H1 (cell line): ENCODE data around the gene SPOUT1. TPM values are rescaled to one million over a fixed set of nuclear protein-coding genes. Genes with fewer than 3 reads are reported as not detected.

ENCODE experiments used
- CTCF ChIA-PET: fragments of 300-600 bp; sonication (Branson Sonifier 250); formaldehyde crosslinking; loops from one replicate; lab custom pipeline; 2021; ENCODE audit not compliant: partially characterized antibody; lab: Charles Lee
- POLR2A ChIA-PET: fragments of 300-600 bp; sonication (Branson Sonifier 250); formaldehyde crosslinking; loops from one replicate; lab custom pipeline; 2021; ENCODE audit warnings: inconsistent platforms; ENCODE audit not compliant: partially characterized antibody; lab: Charles Lee
- DNase-seq, 2 experiments: peaks; one replicate each; pipeline versions ENCODE4 v3.0.0 to v3.0.0-alpha.2; 2010 to 2022; ENCODE audit warnings: low spot score in 2 of 2, low read depth in 1 of 2, mixed read lengths in 1 of 2
- FAIRE-seq: peaks from 2 replicates; lab custom pipeline; 2011; peaks lifted over from hg19 to GRCh38; lab: Jason Lieb, UNC
- H2AFZ ChIP-seq: 2 replicates; pipeline ENCODE4 v1.8.1; 2012; ENCODE audit warnings: low read length, inconsistent platforms
- H2AK5ac ChIP-seq: 2 replicates; pipeline ENCODE4 v1.6.1; 2013; ENCODE audit warnings: low read depth, low read length
- H2BK120ac ChIP-seq: replicated peaks from 2 replicates; pipeline ENCODE3; 2013; ENCODE audit warnings: low read depth, low read length, inconsistent platforms
- H2BK12ac ChIP-seq: 2 replicates; pipeline ENCODE4 v1.6.1; 2013; ENCODE audit warnings: low read depth, low read length
- H2BK15ac ChIP-seq: 2 replicates; pipeline ENCODE4 v1.6.1; 2013; ENCODE audit warnings: low read length
- H2BK20ac ChIP-seq: 2 replicates; pipeline ENCODE4 v1.6.1; 2013; ENCODE audit warnings: low read length
- H2BK5ac ChIP-seq: 2 replicates; pipeline ENCODE4 v1.6.1; 2013; ENCODE audit warnings: low read depth, low read length
- H3K14ac ChIP-seq: 2 replicates; pipeline ENCODE4 v1.6.1; 2013; ENCODE audit warnings: inconsistent platforms; ENCODE audit not compliant: insufficient read length
- H3K18ac ChIP-seq: 2 replicates; pipeline ENCODE4 v1.6.1; 2013; ENCODE audit warnings: low read length; ENCODE audit errors: extremely low read depth
- H3K23ac ChIP-seq: 2 replicates; pipeline ENCODE4 v1.6.1; 2013; ENCODE audit warnings: inconsistent platforms; ENCODE audit not compliant: insufficient read length
- H3K23me2 ChIP-seq: 2 replicates; pipeline ENCODE4 v1.6.1; 2013; ENCODE audit warnings: low read depth, low read length
- H3K27ac ChIP-seq: 2 replicates; pipeline ENCODE4 v1.6.1; 2011; ENCODE audit warnings: low read depth, low read length, inconsistent platforms
- H3K27me3 ChIP-seq, 4 experiments: replicated peaks in 1 of 4; 1 replicate in 1 of 4; 2 replicates in 3 of 4; pipeline versions ENCODE4 v1.6.1 to v1.8.1; 2011 to 2013; ENCODE audit warnings: low read length in 3 of 4, mild to moderate bottlenecking in 3 of 4, inconsistent platforms in 2 of 4, mixed read lengths in 2 of 4, moderate library complexity in 1 of 4; ENCODE audit not compliant: control insufficient read depth in 3 of 4, insufficient read depth in 3 of 4; ENCODE audit errors: extremely low read depth in 1 of 4
- H3K36me3 ChIP-seq, 4 experiments: 2 replicates each; pipeline versions ENCODE4 v1.6.1 to v1.8.1; 2011 to 2013; ENCODE audit warnings: mild to moderate bottlenecking in 4 of 4, low read length in 3 of 4, moderate library complexity in 2 of 4, control low read depth in 1 of 4, inconsistent platforms in 1 of 4; ENCODE audit not compliant: insufficient read depth in 4 of 4, control insufficient read depth in 2 of 4
- H3K4ac ChIP-seq: replicated peaks from 2 replicates; pipeline ENCODE3; 2013; ENCODE audit warnings: low read length, low read depth, mixed read lengths, inconsistent platforms; ENCODE audit not compliant: insufficient read length
- H3K4me1 ChIP-seq, 4 experiments: replicated peaks in 1 of 4; 1 replicate in 1 of 4; 2 replicates in 3 of 4; pipeline versions ENCODE4 v1.6.1 to v1.8.1; 2011 to 2013; ENCODE audit warnings: low read length in 3 of 4, inconsistent platforms in 2 of 4, mixed read lengths in 1 of 4; ENCODE audit not compliant: insufficient read depth in 4 of 4, control insufficient read depth in 3 of 4
- H3K4me2 ChIP-seq, 2 experiments: 2 replicates each; pipeline versions ENCODE4 v1.6.1 to v1.8.1; 2011 to 2013; ENCODE audit warnings: low read depth in 2 of 2, low read length in 2 of 2, control low read depth in 1 of 2, inconsistent platforms in 1 of 2, mild to moderate bottlenecking in 1 of 2; ENCODE audit not compliant: insufficient read depth in 1 of 2
- H3K4me3 ChIP-seq, 4 experiments: fragments of 200-600, 300-600 bp in 1 of 4; sonication (generic), shearing (Covaris generic), sonication (Bioruptor Twin) in 1 of 4; 2 replicates each; pipeline versions ENCODE4 v1.5.1 to v1.8.1; 2011 to 2016; ENCODE audit warnings: low read length in 4 of 4, low read depth in 3 of 4, control low read depth in 2 of 4, inconsistent platforms in 2 of 4, mild to moderate bottlenecking in 2 of 4, mixed read lengths in 1 of 4, moderate library complexity in 1 of 4; ENCODE audit not compliant: insufficient read depth in 2 of 4; ENCODE audit errors: extremely low read depth in 1 of 4
- H3K56ac ChIP-seq: replicated peaks from 2 replicates; pipeline ENCODE3; 2013; ENCODE audit warnings: low read depth, mild to moderate bottlenecking, mixed read lengths, low read length, inconsistent platforms; ENCODE audit not compliant: insufficient read length
- H3K79me1 ChIP-seq: 2 replicates; pipeline ENCODE4 v1.6.1; 2013; ENCODE audit warnings: low read depth, low read length, control low read depth
- H3K79me2 ChIP-seq, 2 experiments: 2 replicates each; pipeline versions ENCODE4 v1.6.1 to v1.8.1; 2012 to 2013; ENCODE audit warnings: low read length in 2 of 2, mild to moderate bottlenecking in 2 of 2, inconsistent platforms in 1 of 2; ENCODE audit not compliant: insufficient read depth in 2 of 2, control insufficient read depth in 1 of 2
- H3K9ac ChIP-seq, 4 experiments: replicated peaks in 1 of 4; 1 replicate in 1 of 4; 2 replicates in 3 of 4; pipeline versions ENCODE4 v1.6.1 to v1.8.1; 2011 to 2013; ENCODE audit warnings: low read depth in 3 of 4, low read length in 3 of 4, control low read depth in 2 of 4, mild to moderate bottlenecking in 2 of 4, moderate library complexity in 2 of 4, inconsistent platforms in 1 of 4; ENCODE audit errors: extremely low read depth in 1 of 4
- H3K9me3 ChIP-seq, 2 experiments: 2 replicates each; pipeline versions ENCODE4 v1.6.1 to v1.8.1; 2012 to 2013; ENCODE audit warnings: mild to moderate bottlenecking in 2 of 2, moderate library complexity in 2 of 2, control low read depth in 1 of 2, inconsistent platforms in 1 of 2, low read depth in 1 of 2, low read length in 1 of 2, mixed read lengths in 1 of 2; ENCODE audit not compliant: insufficient read depth in 2 of 2
- H4K20me1 ChIP-seq, 2 experiments: replicated peaks in 1 of 2; 2 replicates each; pipeline versions ENCODE3 to v1.8.1; 2011 to 2013; ENCODE audit warnings: inconsistent platforms in 2 of 2, low read length in 2 of 2, mild to moderate bottlenecking in 1 of 2; ENCODE audit not compliant: insufficient read depth in 2 of 2, control insufficient read depth in 1 of 2
- H4K5ac ChIP-seq: 2 replicates; pipeline ENCODE4 v1.6.1; 2013; ENCODE audit warnings: low read length, low read depth, mixed read lengths, inconsistent platforms; ENCODE audit not compliant: insufficient read length
- H4K8ac ChIP-seq: 2 replicates; pipeline ENCODE4 v1.8.0; 2013; ENCODE audit warnings: mild to moderate bottlenecking, moderate library complexity, low read length, inconsistent platforms; ENCODE audit not compliant: insufficient read depth; ENCODE audit errors: extremely low read depth
- H4K91ac ChIP-seq: replicated peaks from 2 replicates; pipeline ENCODE3; 2013; ENCODE audit warnings: low read length, mixed read lengths, inconsistent platforms; ENCODE audit not compliant: insufficient read length
- SIN3A ChIP-seq, 2 experiments: IDR thresholded peaks in 1 of 2; conservative IDR thresholded peaks in 1 of 2; 2 replicates each; pipeline ENCODE4 v1.6.1; 2011 to 2012; ENCODE audit warnings: low read length in 2 of 2, improper control_type of control experiment in 1 of 2, low read depth in 1 of 2, mild to moderate bottlenecking in 1 of 2
- TAF7 ChIP-seq: optimal IDR thresholded peaks from 2 replicates; pipeline ENCODE3; 2011; ENCODE audit warnings: low read depth, mild to moderate bottlenecking, inconsistent platforms, low read length, moderate library complexity, borderline replicate concordance
- WGBS, 2 experiments: shearing (Covaris generic) in 1 of 2; methylation state at CpG; one replicate each; pipeline versions ENCODE4 v1.1.6 to v1.1.7; 2013 to 2015; ENCODE audit warnings: low lambda C conversion rate in 2 of 2, mixed read lengths in 2 of 2, inconsistent platforms in 1 of 2, low coverage in 1 of 2, missing lambda C conversion rate in 1 of 2; ENCODE audit not compliant: insufficient replicate concordance in 2 of 2, insufficient coverage in 1 of 2, insufficient read length in 1 of 2; ENCODE audit errors: extremely low coverage in 1 of 2, missing lambda C conversion rate in 1 of 2; 5-methylcytosine and 5-hydroxymethylcytosine counted together
- polyA plus RNA-seq, 7 experiments: library from polyadenylated mRNA; depleted of rRNA in 3 of 7; stranded (reverse) in 5 of 7; unstranded in 2 of 7; fragments of >200 nt in 5 of 7; fragments of 200-250 nt in 2 of 7; gene quantifications; 1 replicate in 5 of 7; 2 replicates in 1 of 7; 4 replicates in 1 of 7; pipeline versions ENCODE4 v1.2.1 to v1.2.3, GENCODE V29; 2011 to 2013; ENCODE audit warnings: missing spikeins in 2 of 7, mixed read lengths in 2 of 7
- total RNA-seq: library from RNA; stranded (reverse); fragmentation: NEBNext Ultra II Directional; extraction: Animal tissue kit (Norgen Biotek cat#: 25700); gene quantifications from 2 replicates; pipeline ENCODE4 v1.2.1, GENCODE V29; 2021

SPOUT1 gene
- total and polyA plus RNA-seq, 2 of the 8 experiments (the other 6 are each of a cell fraction or from before 2014, with no cell fraction given): 69.2 to 77.8 TPM

- Histone ChIP-seq H4K91ac (no peak within 1 kb of the TSS), H3K14ac (no peak within 1 kb of the TSS), H3K79me2 (peaks cover 0 to 12% of the 10 kb centered on the region in 2 experiments; a peak in 2 of 4 replicates), H4K5ac (peak within 1 kb of the TSS; percentile 81), H4K8ac (peak within 1 kb of the TSS; percentile 93; the same call in 1 of the 2 replicates), H3K36me3 (no peaks in the 10 kb centered on the region; a peak in 1 of 8 replicates), H3K27me3 (no peaks in the 10 kb centered on the region), H3K56ac (peak within 1 kb of the TSS; percentile 19), H3K4me1 (peaks cover 0 to 3% (median 1%) of the 10 kb centered on the region in 4 experiments; a peak in 3 of 7 replicates), H3K4me3 (peak within 1 kb of the TSS; percentile 75 to 97 (median 90)), H2BK15ac (no peak within 1 kb of the TSS), H3K4me2 (peak within 1 kb of the TSS; percentile 85 to 98), H3K23me2 (peaks cover 12% of the 10 kb centered on the region; the same call in 1 of the 2 replicates), H3K79me1 (peaks cover 3% of the 10 kb centered on the region; the same call in 1 of the 2 replicates), H2BK5ac (peak within 1 kb of the TSS; percentile 92), H2BK120ac (no peak within 1 kb of the TSS), H3K9me3 (no peaks in the 10 kb centered on the region), H3K9ac (peak within 1 kb of the TSS; percentile 86 to 95 (median 88)), H3K4ac (peak within 1 kb of the TSS; percentile 85), H2AK5ac (peak within 1 kb of the TSS; percentile 53; the same call in 1 of the 2 replicates), H2AFZ (peak within 1 kb of the TSS; percentile 96), H4K20me1 (peaks cover 0 to 3% of the 10 kb centered on the region in 2 experiments), H3K23ac (no peak within 1 kb of the TSS), H2BK20ac (peak within 1 kb of the TSS; percentile 90; the same call in 1 of the 2 replicates), H3K27ac (peak within 1 kb of the TSS; percentile 85), H2BK12ac (peak within 1 kb of the TSS; percentile 90), H3K18ac (peak within 1 kb of the TSS; percentile 60)
- ChIA-PET POLR2A (interaction anchor here (0.5 to 3.4 kb wide), 16 partner anchors 10 to 411 kb away, joined by 3 to 20 read pairs (median 4); partner anchors contain the start of genes ENDOG and ZDHHC12), CTCF (interaction anchor here (0.6 to 3.4 kb wide), 13 partner anchors 9 to 768 kb away, joined by 3 to 18 read pairs (median 4); partner anchors contain the start of genes ENDOG, SH3GLB2 and TBC1D13)
- DNase-seq: peak; percentile 53 to 97
- no peak for FAIRE-seq
- 5% methylated on average over 30 of the region's 72 CpGs; no CpG with 5 or more reads in 1 of the 2 experiments for WGBS, 2 experiments
- no peak for TF ChIP-seq TAF7
- TF ChIP-seq SIN3A (conservative IDR thresholded peaks at IDR 0.05 in 1 of 2, IDR thresholded peaks at IDR 0.05 in 1 of 2; ENCODE audit: low read depth in 1 of 2, low read length in 2 of 2): peak; percentile 68 to 71; a peak in 2 of 4 replicates
Observed at GRCh38 chr9:128771745-128772519, 57.7 kb downstream of the SPOUT1 start, which contains the start of gene ZER1. TSS of gene ZER1 (minus strand) at chr9:128771927. CDS start at chr9:128755565, 16,362 bp downstream.
